ENCODE data around the gene DNAI2. TPM values are rescaled to one million over a fixed set of nuclear protein-coding genes. Genes with fewer than 3 reads are reported as not detected.

Gene DNAI2
- total RNA-seq, 1 donor from 2014 or later: not detected

DNA sequence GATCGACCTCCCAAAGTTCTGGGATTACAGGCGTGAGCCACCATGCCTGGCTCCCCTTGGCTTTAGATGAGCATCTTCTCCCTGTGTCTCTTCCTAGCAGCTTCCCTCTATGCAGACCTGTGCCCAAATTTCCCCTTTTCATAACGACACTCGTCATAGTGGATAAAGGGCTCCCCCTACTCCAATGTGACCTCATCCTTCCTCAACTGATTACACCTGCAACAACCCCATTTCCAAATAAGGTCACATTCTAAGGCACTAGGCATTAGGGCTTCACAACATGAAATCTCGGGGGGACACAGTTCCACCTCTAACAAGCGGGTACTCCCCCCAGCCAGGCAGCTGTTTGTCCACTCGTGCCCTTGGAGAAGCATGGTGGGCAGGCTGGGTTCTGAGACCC is 62.3 kb downstream of the DNAI2 start:
- DNase-seq (ENCODE audit: low read depth): no peak
- no peak overlapping the region for H3K4me3 ChIP-seq (ENCODE audit: low read depth, low read length)
- TF ChIP-seq, protein P1, sequence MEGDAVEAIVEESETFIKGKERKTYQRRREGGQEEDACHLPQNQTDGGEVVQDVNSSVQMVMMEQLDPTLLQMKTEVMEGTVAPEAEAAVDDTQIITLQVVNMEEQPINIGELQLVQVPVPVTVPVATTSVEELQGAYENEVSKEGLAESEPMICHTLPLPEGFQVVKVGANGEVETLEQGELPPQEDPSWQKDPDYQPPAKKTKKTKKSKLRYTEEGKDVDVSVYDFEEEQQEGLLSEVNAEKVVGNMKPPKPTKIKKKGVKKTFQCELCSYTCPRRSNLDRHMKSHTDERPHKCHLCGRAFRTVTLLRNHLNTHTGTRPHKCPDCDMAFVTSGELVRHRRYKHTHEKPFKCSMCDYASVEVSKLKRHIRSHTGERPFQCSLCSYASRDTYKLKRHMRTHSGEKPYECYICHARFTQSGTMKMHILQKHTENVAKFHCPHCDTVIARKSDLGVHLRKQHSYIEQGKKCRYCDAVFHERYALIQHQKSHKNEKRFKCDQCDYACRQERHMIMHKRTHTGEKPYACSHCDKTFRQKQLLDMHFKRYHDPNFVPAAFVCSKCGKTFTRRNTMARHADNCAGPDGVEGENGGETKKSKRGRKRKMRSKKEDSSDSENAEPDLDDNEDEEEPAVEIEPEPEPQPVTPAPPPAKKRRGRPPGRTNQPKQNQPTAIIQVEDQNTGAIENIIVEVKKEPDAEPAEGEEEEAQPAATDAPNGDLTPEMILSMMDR (conservative IDR thresholded peaks at IDR 0.05; ENCODE audit: low read depth, low read length): no peak

DNA sequence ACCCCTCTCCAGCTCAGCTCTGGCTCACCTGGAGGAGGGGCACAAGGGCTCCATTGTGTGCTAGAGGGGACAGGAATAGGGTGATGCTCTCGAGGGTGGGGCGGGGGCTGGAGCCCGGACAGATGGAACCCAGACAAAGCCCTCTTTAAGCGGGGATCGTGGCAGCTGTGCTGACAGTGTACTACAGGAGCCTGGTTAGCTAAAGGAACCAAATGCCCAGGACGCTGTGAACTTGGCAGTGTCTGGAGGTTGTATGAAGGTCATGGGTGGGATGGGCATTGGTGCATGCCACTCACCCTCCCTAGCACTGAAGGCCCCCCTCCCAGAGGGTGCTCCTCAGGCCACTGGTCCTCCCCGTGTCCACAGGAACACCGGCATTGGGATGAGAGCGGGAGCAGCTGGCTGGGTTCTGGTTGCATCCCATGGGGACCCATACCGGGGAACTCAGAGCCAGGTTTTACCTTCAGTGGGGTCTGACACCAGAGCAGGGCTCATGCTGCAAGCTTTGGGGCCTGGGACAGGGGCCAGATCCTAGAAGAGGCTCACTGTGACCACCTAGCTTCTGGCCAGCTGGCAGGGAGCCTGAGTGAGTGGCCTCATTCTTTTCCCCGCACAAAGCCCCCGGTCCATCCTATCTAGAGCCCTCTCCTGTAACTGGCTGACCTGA is 63.9 kb downstream of the DNAI2 start:
- H3K4me3 ChIP-seq (ENCODE audit: low read depth, low read length): no peak overlapping the region
- DNase-seq (ENCODE audit: low read depth): no peak
- TF ChIP-seq, protein P1 (conservative IDR thresholded peaks at IDR 0.05; ENCODE audit: low read depth, low read length): no peak

DNA sequence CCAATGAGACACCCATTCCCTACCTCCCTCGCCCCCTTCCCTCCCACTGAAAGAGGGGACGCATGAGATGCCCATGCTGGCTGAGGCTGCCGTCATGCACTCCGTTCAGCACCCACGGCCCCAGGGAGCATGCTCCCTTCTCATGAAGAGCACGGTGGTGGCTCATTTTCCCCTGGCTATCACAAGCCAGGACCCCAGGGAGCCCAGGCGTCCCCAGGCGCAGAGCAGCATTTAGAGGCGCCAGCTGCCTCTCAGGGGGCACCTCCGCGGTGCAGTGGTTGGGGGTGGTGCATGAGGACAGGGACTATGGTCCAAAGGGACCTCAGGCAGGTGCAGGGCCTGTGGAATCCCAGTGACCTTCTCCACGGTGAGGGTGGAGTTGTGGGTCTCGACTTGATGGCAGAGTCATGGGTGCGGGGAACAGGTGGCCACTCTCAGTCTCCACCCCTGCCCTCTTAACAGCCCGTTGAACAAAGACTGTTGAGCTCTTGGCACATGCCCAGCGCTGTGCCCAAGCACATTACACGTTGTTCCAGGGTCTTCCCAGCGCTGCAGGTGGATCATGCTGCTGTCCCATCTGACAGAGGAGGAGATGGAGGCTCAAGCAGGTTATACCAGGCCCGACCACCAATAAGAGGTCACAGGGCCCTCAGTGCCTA is 65.6 kb downstream of the DNAI2 start:
- no peak overlapping the region for H3K4me3 ChIP-seq (ENCODE audit: low read depth, low read length)
- no peak for DNase-seq (ENCODE audit: low read depth)
- TF ChIP-seq, protein P1 (conservative IDR thresholded peaks at IDR 0.05; ENCODE audit: low read depth, low read length): no peak

DNA sequence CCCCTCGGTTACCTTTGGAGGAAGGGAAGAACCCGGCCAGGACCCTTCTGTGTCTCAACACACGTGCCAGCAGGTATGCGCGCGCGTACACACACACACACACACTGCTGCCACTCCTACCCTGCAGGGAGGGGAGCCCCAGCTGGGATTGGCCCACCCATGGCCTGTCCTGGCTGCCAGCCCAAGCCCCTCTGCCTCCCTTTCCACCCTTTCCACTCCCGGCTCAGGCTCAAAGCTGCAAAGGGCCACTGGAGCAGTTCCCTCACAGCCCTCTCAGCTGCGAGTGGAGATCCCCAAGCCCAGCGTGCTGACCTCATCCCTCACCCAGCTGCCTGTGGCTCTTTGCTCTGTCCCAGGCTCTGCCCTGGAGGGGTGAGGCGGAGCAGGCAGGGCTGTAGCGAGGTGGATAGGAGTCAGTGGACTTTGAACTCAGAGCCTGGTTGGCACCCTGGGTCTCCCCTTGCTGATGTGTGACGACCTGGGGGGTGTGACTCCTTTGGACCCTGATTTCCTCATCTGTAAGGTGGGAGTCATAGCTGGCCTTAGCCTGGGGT is 66.5 kb downstream of the DNAI2 start:
- TF ChIP-seq, protein P1 (conservative IDR thresholded peaks at IDR 0.05; ENCODE audit: low read depth, low read length): no peak
- no peak overlapping the region for H3K4me3 ChIP-seq (ENCODE audit: low read depth, low read length)
- DNase-seq (ENCODE audit: low read depth): no peak

DNA sequence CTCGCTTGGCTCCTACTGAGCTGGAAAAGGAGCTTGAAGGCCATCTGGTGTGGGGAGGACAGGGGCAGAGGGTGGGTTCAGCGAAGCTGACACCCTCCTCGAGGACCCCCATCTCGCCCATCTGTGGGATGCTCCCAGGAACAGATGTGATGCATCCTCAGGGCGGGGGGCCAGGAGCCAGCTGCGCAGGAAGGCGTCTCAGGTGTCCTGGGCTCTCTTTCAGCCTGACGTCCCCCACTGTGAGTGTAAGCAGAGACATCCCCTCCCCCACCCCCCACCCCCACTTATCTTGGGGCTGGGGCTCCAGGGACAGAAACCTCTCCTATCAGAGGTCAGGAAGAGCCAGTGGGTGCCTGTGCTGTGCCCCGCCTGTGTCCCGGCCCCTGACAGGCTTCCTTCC is 68.2 kb downstream of the DNAI2 start:
- H3K4me3 ChIP-seq (ENCODE audit: low read depth, low read length): no peak overlapping the region
- no peak for DNase-seq (ENCODE audit: low read depth)
- TF ChIP-seq, protein P1 (conservative IDR thresholded peaks at IDR 0.05; ENCODE audit: low read depth, low read length): no peak

DNA sequence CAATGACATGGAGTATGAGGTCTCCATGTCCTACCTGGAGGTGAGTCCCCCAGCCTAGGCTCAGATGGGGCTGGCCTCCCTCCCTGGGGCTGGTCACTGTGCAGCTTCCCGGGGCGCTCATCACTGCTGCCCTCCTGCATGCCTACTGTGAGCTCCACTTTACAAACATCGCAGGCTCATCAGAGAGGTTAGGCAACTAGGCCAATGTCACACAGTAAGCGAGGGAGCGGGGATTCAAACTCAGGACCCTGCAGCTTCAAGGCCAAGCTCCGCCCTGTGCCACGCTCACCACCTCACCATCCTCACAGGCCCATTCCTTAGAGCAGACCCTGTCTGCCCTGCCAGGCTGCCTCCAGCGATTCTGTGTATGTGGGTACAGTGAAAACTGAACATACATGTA is 69.1 kb downstream of the DNAI2 start:
- no peak overlapping the region for H3K4me3 ChIP-seq (ENCODE audit: low read depth, low read length)

More for the DNA sequence above, 69.1 kb downstream of the DNAI2 start:
- no peak for DNase-seq (ENCODE audit: low read depth)
- TF ChIP-seq, protein P1 (conservative IDR thresholded peaks at IDR 0.05; ENCODE audit: low read depth, low read length): no peak
